MCF 10A (cell line): Measurements from ENCODE around the gene EXOC2. TPM values are rescaled to one million over a fixed set of nuclear protein-coding genes. Genes with fewer than 3 reads are reported as not detected.

Experiments used
- BruUV-seq: library from RNA; stranded (reverse); fragments of 400-500 nt; replicated peaks from 2 replicates; lab custom pipeline; 2021; lab: Mats Ljungman, UMichigan
- CTCF ChIA-PET: fragments of 300-600 bp; sonication (Branson Sonifier 250); formaldehyde crosslinking; extraction: SDS; loops from one replicate; lab custom pipeline; 2021; ENCODE audit warnings: antibody characterized with exemption, inconsistent platforms; lab: Yijun Ruan, JAX
- POLR2A ChIA-PET: fragments of 300-600, 350-650 bp; sonication (Branson Sonifier 250); formaldehyde crosslinking; extraction: SDS; loops from one replicate; lab custom pipeline; 2020; ENCODE audit warnings: antibody characterized with exemption, inconsistent platforms; lab: Yijun Ruan, JAX
- DNase-seq: peaks from one replicate; pipeline ENCODE4 v3.0.0-alpha.2; 2018; ENCODE audit not compliant: unreplicated experiment
- H3K27ac Mint-ChIP-seq: one replicate; pipeline ENCODE4 v1.8.0; 2022; ENCODE audit warnings: mild to moderate bottlenecking, low read depth, mixed read lengths; ENCODE audit not compliant: unreplicated experiment
- H3K27me3 Mint-ChIP-seq: one replicate; pipeline ENCODE4 v1.8.0; 2022; ENCODE audit warnings: mixed read lengths; ENCODE audit not compliant: insufficient read depth, unreplicated experiment
- H3K36me3 Mint-ChIP-seq: one replicate; pipeline ENCODE4 v1.8.0; 2022; ENCODE audit warnings: mild to moderate bottlenecking, moderate library complexity, mixed read lengths; ENCODE audit not compliant: insufficient read depth, unreplicated experiment
- H3K4me1 Mint-ChIP-seq: one replicate; pipeline ENCODE4 v1.8.0; 2022; ENCODE audit warnings: mixed read lengths; ENCODE audit not compliant: insufficient read depth, unreplicated experiment
- H3K4me3 Mint-ChIP-seq: one replicate; pipeline ENCODE4 v1.8.0; 2022; ENCODE audit warnings: mild to moderate bottlenecking, moderate library complexity, mixed read lengths; ENCODE audit not compliant: unreplicated experiment
- H3K9me3 Mint-ChIP-seq: one replicate; pipeline ENCODE4 v1.8.0; 2022; ENCODE audit warnings: mixed read lengths; ENCODE audit not compliant: unreplicated experiment
- intact Hi-C: fragments of 100-400 bp; cut with micrococcal nuclease; formaldehyde crosslinking; loops from 2 replicates; pipeline ENCODE4 v1.14.1; 2022
- total RNA-seq: library from RNA; stranded (reverse); gene quantifications from 2 replicates; pipeline ENCODE4 v1.2.3, GENCODE V29; 2022
- TF ChIP-seq, protein P1 (sequence below): fragments of 200-600 bp; IDR thresholded peaks from one replicate; pipeline ENCODE4 v1.8.0; 2022; ENCODE audit warnings: antibody characterized with exemption, mild to moderate bottlenecking; ENCODE audit not compliant: unreplicated experiment

EXOC2 gene
- total RNA-seq, 1 experiment from 2014 or later = 14.6 TPM

DNA sequence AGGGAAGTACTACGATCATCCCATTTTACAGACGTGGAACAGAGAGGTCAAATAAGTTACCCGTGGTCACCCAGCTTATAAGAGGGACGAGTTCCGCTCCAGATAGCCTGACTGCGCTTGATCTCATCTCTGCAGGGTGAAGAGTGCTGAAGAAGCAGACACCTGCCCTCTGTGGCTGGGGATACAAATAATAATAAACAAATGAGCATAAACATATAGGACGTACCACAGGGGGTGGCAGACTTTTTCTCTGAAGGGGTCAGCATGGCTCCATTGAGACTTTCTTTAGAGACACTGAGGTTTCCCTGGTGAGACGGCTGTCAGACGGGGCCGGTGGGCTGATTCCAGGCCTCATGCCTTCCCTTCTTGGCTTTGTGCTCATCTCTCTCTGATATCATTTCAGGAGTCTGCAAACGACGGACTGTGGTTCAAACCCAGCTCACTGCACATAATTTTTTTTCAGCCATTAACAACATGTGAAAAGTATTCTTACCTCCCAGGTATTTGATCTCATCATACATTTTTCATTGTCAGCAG, 254.2 kb downstream of the EXOC2 start:
- no peak overlapping the region for H3K4me3 Mint-ChIP-seq
- no peaks in the 10 kb centered on the region for H3K9me3 Mint-ChIP-seq
- TF ChIP-seq, protein P1, sequence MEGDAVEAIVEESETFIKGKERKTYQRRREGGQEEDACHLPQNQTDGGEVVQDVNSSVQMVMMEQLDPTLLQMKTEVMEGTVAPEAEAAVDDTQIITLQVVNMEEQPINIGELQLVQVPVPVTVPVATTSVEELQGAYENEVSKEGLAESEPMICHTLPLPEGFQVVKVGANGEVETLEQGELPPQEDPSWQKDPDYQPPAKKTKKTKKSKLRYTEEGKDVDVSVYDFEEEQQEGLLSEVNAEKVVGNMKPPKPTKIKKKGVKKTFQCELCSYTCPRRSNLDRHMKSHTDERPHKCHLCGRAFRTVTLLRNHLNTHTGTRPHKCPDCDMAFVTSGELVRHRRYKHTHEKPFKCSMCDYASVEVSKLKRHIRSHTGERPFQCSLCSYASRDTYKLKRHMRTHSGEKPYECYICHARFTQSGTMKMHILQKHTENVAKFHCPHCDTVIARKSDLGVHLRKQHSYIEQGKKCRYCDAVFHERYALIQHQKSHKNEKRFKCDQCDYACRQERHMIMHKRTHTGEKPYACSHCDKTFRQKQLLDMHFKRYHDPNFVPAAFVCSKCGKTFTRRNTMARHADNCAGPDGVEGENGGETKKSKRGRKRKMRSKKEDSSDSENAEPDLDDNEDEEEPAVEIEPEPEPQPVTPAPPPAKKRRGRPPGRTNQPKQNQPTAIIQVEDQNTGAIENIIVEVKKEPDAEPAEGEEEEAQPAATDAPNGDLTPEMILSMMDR = no peak
- ChIA-PET POLR2A (interaction anchor here (1.0 kb wide), 1 partner anchor 22 kb away, joined by 3 read pairs; no protein-coding TSS in a partner anchor), CTCF (interaction anchor here (0.6 kb wide), 1 partner anchor 24 kb away, joined by 3 read pairs; no protein-coding TSS in a partner anchor)
- no peaks in the 10 kb centered on the region for H3K27me3 Mint-ChIP-seq
- no peak for DNase-seq
- no peaks in the 10 kb centered on the region for H3K4me1 Mint-ChIP-seq
- BruUV-seq = no TSS peak
- no peaks in the 10 kb centered on the region for H3K36me3 Mint-ChIP-seq
- intact Hi-C loops = no loop called here
- no peak overlapping the region for H3K27ac Mint-ChIP-seq

DNA sequence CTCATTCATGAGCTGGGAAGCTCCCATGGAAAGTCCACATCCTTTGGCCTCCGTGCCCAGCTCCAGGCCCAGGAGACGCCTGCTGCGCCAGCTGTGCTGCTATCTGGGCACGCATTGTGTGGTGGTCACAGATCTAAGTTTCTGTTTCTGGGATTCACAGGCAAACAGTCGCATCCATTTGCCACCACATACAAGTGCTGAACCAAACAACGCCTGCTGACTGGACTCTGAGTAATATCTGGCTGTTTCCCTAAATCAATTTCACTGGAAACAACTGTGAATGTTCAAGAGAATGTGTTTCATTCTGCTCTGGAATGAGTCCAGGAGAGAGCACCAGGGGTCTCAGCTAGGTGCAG, 255.9 kb downstream of the EXOC2 start:
- Mint-ChIP-seq H3K9me3 (no peaks in the 10 kb centered on the region), H3K27ac (no peak overlapping the region), H3K27me3 (no peaks in the 10 kb centered on the region), H3K36me3 (no peaks in the 10 kb centered on the region), H3K4me3 (no peak overlapping the region), H3K4me1 (no peaks in the 10 kb centered on the region)
- no peak for DNase-seq
- TF ChIP-seq, protein P1 = no peak
- BruUV-seq = no TSS peak
- CTCF ChIA-PET = interaction anchor here (1.0 kb wide), 1 partner anchor 361 kb away, joined by 3 read pairs; no protein-coding TSS in a partner anchor
- intact Hi-C loops = no loop called here
- POLR2A ChIA-PET = no interaction called here

DNA sequence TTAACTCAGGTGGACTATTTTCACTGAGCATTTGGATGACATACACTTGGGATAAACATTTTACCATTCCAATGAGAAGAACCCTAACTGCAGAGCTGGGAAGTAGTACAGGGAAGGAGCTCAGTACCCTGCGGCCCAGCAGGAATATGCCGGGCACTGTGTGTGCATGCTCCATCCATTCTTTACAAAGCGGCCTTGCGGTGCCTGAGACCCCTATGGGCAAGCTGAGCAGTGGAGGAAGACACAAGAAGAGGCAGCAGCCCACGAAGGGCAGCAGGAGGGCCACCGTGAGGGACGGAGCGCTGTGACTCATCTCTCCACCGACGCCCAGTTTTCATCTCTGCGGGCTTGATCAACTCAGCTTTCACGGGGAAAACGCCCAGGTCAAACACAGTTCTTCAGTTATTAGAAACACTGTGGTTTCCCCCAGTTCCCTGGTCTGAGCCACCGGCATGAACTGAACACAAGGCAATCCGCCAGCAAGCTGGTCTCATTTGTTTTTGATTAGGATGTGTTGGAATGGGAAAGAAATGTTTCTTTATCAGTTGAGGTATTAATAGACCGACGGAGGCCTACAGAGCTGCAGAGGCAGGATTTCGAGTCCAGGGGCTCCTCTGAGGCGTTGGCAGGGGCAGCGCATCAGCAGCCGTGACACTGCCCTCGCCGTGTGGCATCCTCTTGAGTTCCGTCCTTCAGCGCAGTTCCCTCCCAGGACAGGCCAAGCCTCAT, 256.5 kb downstream of the EXOC2 start:
- no peaks in the 10 kb centered on the region for H3K9me3 Mint-ChIP-seq
- no TSS peak for BruUV-seq
- CTCF ChIA-PET = interaction anchor here (0.7 to 1.0 kb wide), 3 partner anchors 57 to 1771 kb away, joined by 3 to 4 read pairs (median 3); no protein-coding TSS in a partner anchor
- H3K4me1 Mint-ChIP-seq = no peaks in the 10 kb centered on the region
- no peaks in the 10 kb centered on the region for H3K36me3 Mint-ChIP-seq
- no peaks in the 10 kb centered on the region for H3K27me3 Mint-ChIP-seq
- POLR2A ChIA-PET = no interaction called here
- H3K4me3 Mint-ChIP-seq = no peak overlapping the region
- intact Hi-C loops = no loop called here
- no peak for DNase-seq
- no peak overlapping the region for H3K27ac Mint-ChIP-seq
- TF ChIP-seq, protein P1 = no peak

DNA sequence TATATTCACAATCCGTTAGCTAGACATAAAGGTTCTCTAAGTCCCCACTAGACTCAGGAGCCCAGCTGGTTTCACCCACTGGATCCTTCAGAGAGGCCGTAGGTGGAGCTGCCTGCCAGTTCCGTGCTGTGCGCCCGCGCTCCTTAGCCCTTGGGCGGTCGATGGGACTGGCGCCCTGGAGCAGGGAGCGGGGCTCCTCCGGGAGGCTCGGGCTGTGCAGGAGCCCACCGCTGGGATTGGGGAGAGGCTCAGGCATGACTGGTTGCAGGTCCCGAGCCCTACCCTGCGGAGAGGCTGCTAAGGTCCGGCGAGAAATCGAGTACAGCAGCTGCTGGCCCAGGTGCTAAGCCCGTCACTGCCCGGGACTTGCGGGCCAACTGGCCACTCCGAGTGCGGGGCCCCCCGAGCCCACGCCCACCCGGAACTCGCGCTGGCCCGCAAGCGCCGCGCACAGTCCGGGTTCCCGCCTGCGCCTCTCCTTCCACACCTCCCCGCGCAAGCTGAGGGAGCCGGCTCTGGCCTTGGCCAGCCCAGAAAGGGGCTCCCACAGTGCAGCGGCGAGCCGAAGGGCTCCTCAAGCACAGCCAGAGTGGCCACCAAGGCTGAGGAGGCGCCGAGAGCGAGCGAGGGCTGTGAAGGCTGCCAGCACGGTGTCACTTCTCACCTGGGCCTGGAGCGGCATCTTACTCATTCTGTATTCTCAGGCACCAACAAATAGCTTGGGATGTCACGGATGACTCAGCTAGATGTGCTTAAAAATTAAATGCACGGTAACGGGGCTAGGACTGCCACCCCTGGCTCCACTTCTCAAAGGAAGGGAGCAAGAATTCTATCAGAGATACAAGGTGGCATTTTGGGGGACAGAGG, 257.3 kb downstream of the EXOC2 start:
- Mint-ChIP-seq H3K27ac (no peak overlapping the region), H3K27me3 (no peaks in the 10 kb centered on the region), H3K9me3 (no peaks in the 10 kb centered on the region), H3K4me3 (no peak overlapping the region), H3K4me1 (no peaks in the 10 kb centered on the region), H3K36me3 (no peaks in the 10 kb centered on the region)
- intact Hi-C loops = no loop called here
- CTCF ChIA-PET = interaction anchor here (0.6 to 1.1 kb wide), 5 partner anchors 10 to 1772 kb away, joined by 3 to 4 read pairs (median 3); no protein-coding TSS in a partner anchor
- TF ChIP-seq, protein P1 = no peak
- no peak for DNase-seq
- no TSS peak for BruUV-seq
- POLR2A ChIA-PET = no interaction called here
